IMR-90 (cell line): ENCODE results near the gene ACOT12.

ENCODE experiments used
- CEBPB ChIP-seq: IDR thresholded peaks from 2 replicates; pipeline ENCODE4 v1.6.1; 2012; ENCODE audit warnings: low read depth, low read length, improper control_type of control experiment
- CHD1 ChIP-seq: IDR thresholded peaks from 2 replicates; pipeline ENCODE4 v1.6.1; 2012; ENCODE audit warnings: low read depth, low read length, improper control_type of control experiment
- CTCF ChIP-seq: conservative IDR thresholded peaks from 2 replicates; pipeline ENCODE4 v1.5.1; 2012; ENCODE audit warnings: mild to moderate bottlenecking, low read depth, low read length, improper control_type of control experiment
- ELK1 ChIP-seq: fragments of 150-350 bp; IDR thresholded peaks from 2 replicates; pipeline ENCODE4 v1.6.1; 2016; ENCODE audit warnings: low read depth, mild to moderate bottlenecking, low read length, moderate library complexity, borderline replicate concordance
- FOS ChIP-seq: fragments of 150-350 bp; IDR thresholded peaks from 2 replicates; pipeline ENCODE4 v1.6.1; 2016; ENCODE audit warnings: low read depth, low read length
- MAFK ChIP-seq: IDR thresholded peaks from 2 replicates; pipeline ENCODE4 v1.6.1; 2012; ENCODE audit warnings: low read depth, low read length, improper control_type of control experiment
- MAZ ChIP-seq: IDR thresholded peaks from 2 replicates; pipeline ENCODE4 v1.6.1; 2012; ENCODE audit warnings: low read depth, mild to moderate bottlenecking, low read length, improper control_type of control experiment, moderate library complexity, borderline replicate concordance
- MXI1 ChIP-seq: IDR thresholded peaks from 2 replicates; pipeline ENCODE4 v1.6.1; 2012; ENCODE audit warnings: low read depth, mild to moderate bottlenecking, low read length, moderate library complexity, borderline replicate concordance
- NFE2L2 ChIP-seq: fragments of 150-350 bp; IDR thresholded peaks from 2 replicates; pipeline ENCODE4 v1.6.1; 2016; ENCODE audit warnings: low read depth, mild to moderate bottlenecking, low read length
- POLR2A ChIP-seq: IDR thresholded peaks from 2 replicates; pipeline ENCODE4 v1.6.1; 2012; ENCODE audit warnings: mild to moderate bottlenecking, low read depth, low read length
- RCOR1 ChIP-seq: IDR thresholded peaks from 2 replicates; pipeline ENCODE4 v1.6.1; 2012; ENCODE audit warnings: mild to moderate bottlenecking, low read length, improper control_type of control experiment; ENCODE audit not compliant: insufficient replicate concordance
- RFX5 ChIP-seq: IDR thresholded peaks from 2 replicates; pipeline ENCODE4 v1.8.0; 2012; ENCODE audit warnings: low read depth, mild to moderate bottlenecking, low read length, moderate library complexity
- SMC3 ChIP-seq: fragments of 150-350 bp; IDR thresholded peaks from 2 replicates; pipeline ENCODE4 v1.6.1; 2016; ENCODE audit warnings: low read depth, mild to moderate bottlenecking, antibody characterized with exemption, low read length, moderate library complexity
- USF2 ChIP-seq: fragments of 150-350 bp; IDR thresholded peaks from 2 replicates; pipeline ENCODE4 v1.6.1; 2017; ENCODE audit warnings: mild to moderate bottlenecking, antibody characterized with exemption, low read length, low read depth

- no peak for TF ChIP-seq CTCF
- no peak for TF ChIP-seq RCOR1
- no peak for TF ChIP-seq RFX5
- no peak for TF ChIP-seq POLR2A
- no peak for TF ChIP-seq CEBPB
- TF ChIP-seq FOS = no peak
- TF ChIP-seq MXI1 = no peak
- TF ChIP-seq USF2 = no peak
- no peak for TF ChIP-seq NFE2L2
- TF ChIP-seq MAZ = no peak
- no peak for TF ChIP-seq ELK1
- TF ChIP-seq MAFK = no peak
- TF ChIP-seq SMC3 = no peak
- no peak for TF ChIP-seq CHD1
Observed at GRCh38 chr5:81359108-81359507, 34.8 kb downstream of the ACOT12 start.
